PC-3 (cell line): ENCODE data around the gene ANKS1B.

Experiments
- EZH2 ChIP-seq: fragments of 300-600 bp; sonication (generic); IDR thresholded peaks from one replicate; pipeline ENCODE4 v1.6.1; 2017; ENCODE audit warnings: antibody characterized with exemption, mild to moderate bottlenecking, low read length; ENCODE audit not compliant: unreplicated experiment
- TF ChIP-seq, protein P1 (sequence below): fragments of 300-600 bp; sonication (generic); conservative IDR thresholded peaks from 2 replicates; pipeline ENCODE4 v1.5.1; 2017; ENCODE audit warnings: antibody characterized with exemption, low read depth, mild to moderate bottlenecking, low read length

DNA sequence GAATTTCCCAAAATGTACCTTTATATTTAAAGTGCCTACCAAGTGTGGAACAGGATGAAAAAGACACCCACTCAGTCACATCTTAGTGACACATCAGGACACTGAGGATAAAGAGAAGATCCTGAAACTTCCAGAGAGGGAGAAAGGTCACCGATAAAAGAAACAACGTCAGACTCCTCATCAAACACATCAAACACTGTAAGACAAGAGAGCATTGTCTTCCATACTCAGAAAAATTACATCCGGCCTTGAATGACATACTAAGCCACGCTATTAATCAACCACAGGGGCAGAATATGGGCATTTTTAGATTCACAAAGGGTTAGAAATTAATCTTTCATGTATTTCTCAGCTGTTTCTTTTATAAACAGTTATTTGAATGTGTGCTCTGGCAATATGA lies 849.4 kb downstream of the ANKS1B start:
- no peak for TF ChIP-seq EZH2
- TF ChIP-seq, protein P1, sequence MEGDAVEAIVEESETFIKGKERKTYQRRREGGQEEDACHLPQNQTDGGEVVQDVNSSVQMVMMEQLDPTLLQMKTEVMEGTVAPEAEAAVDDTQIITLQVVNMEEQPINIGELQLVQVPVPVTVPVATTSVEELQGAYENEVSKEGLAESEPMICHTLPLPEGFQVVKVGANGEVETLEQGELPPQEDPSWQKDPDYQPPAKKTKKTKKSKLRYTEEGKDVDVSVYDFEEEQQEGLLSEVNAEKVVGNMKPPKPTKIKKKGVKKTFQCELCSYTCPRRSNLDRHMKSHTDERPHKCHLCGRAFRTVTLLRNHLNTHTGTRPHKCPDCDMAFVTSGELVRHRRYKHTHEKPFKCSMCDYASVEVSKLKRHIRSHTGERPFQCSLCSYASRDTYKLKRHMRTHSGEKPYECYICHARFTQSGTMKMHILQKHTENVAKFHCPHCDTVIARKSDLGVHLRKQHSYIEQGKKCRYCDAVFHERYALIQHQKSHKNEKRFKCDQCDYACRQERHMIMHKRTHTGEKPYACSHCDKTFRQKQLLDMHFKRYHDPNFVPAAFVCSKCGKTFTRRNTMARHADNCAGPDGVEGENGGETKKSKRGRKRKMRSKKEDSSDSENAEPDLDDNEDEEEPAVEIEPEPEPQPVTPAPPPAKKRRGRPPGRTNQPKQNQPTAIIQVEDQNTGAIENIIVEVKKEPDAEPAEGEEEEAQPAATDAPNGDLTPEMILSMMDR: no peak
